ENCODE data around the gene MFRP.

The MFRP gene

GRCh38 chr11:119319136-119319699 lies 27.3 kb downstream of the MFRP start:
- DNase-seq (ENCODE audit: low read depth in 2 of 2), result no peak

- no peak for DNase-seq (ENCODE audit: low read depth in 2 of 2)
These were observed 28.0 kb downstream of the MFRP start for GRCh38 chr11:119318240-119319135.

GRCh38 chr11:119317592-119318239 lies 28.8 kb downstream of the MFRP start:
- DNase-seq (ENCODE audit: low read depth in 2 of 2), result no peak

GRCh38 chr11:119316729-119317591 lies 29.5 kb downstream of the MFRP start, which contains the start of gene MCAM:
Gene MCAM (minus strand): TSS chr11:119317130. CDS start chr11:119317101, 29 bp downstream.
- no peak for DNase-seq (ENCODE audit: low read depth in 2 of 2)

GRCh38 chr11:119316016-119316728 lies 30.3 kb downstream of the MFRP start:
- no peak for DNase-seq (ENCODE audit: low read depth in 2 of 2)

- DNase-seq (ENCODE audit: low read depth in 2 of 2), result no peak
These were observed 31.1 kb downstream of the MFRP start for GRCh38 chr11:119315131-119316015.

- no peak for DNase-seq (ENCODE audit: low read depth in 2 of 2)
These were observed 31.8 kb downstream of the MFRP start for GRCh38 chr11:119314726-119315125.

- DNase-seq (ENCODE audit: low read depth in 2 of 2), result no peak
These were observed 35.8 kb downstream of the MFRP start for GRCh38 chr11:119310682-119311052.

- DNase-seq (ENCODE audit: low read depth in 2 of 2), result no peak
These were observed 36.4 kb downstream of the MFRP start for GRCh38 chr11:119309953-119310681.

GRCh38 chr11:119309411-119309810 lies 37.1 kb downstream of the MFRP start:
- no peak for DNase-seq (ENCODE audit: low read depth in 2 of 2)

- DNase-seq (ENCODE audit: low read depth in 2 of 2), result no peak
These were observed 38.5 kb downstream of the MFRP start for GRCh38 chr11:119307974-119308373.

GRCh38 chr11:119307219-119307618 lies 39.3 kb downstream of the MFRP start:
- DNase-seq (ENCODE audit: low read depth in 2 of 2), result no peak

GRCh38 chr11:119306373-119306890 lies 40.1 kb downstream of the MFRP start:
- DNase-seq (ENCODE audit: low read depth in 2 of 2), result no peak

GRCh38 chr11:119305556-119306372 lies 40.7 kb downstream of the MFRP start:
- DNase-seq (ENCODE audit: low read depth in 2 of 2), result no peak

- no peak for DNase-seq (ENCODE audit: low read depth in 2 of 2)
These were observed 43.2 kb downstream of the MFRP start for GRCh38 chr11:119303227-119303718.

- no peak for DNase-seq (ENCODE audit: low read depth in 2 of 2)
These were observed 46.1 kb downstream of the MFRP start for GRCh38 chr11:119300198-119300964.

GRCh38 chr11:119299416-119299815 lies 47.1 kb downstream of the MFRP start:
- DNase-seq (ENCODE audit: low read depth in 2 of 2), result no peak
